CD4-positive, alpha-beta T cell treated with Interleukin-4 for 1 hour (primary cell): ENCODE measurements around the gene GRIK1.

Source experiments
- DNase-seq, 2 donors: peaks; one replicate each; pipeline ENCODE4 v3.0.0-alpha.2; 2020 to 2022

Gene GRIK1

GRCh38 chr21:29581393-29581792 lies 358.4 kb downstream of the GRIK1 start:
- no peak for DNase-seq

- DNase-seq = no peak
These were observed 359.0 kb downstream of the GRIK1 start for GRCh38 chr21:29580732-29581285.

- DNase-seq = no peak
These were observed 361.5 kb downstream of the GRIK1 start for GRCh38 chr21:29578306-29578705.

GRCh38 chr21:29571949-29572348 lies 367.8 kb downstream of the GRIK1 start:
- no peak for DNase-seq

GRCh38 chr21:29568020-29568697 lies 371.6 kb downstream of the GRIK1 start:
- no peak for DNase-seq

GRCh38 chr21:29557931-29558725 lies 381.7 kb downstream of the GRIK1 start:
- no peak for DNase-seq

GRCh38 chr21:29557200-29557599 lies 382.6 kb downstream of the GRIK1 start:
- DNase-seq = no peak

GRCh38 chr21:29555601-29556000 lies 384.2 kb downstream of the GRIK1 start:
- no peak for DNase-seq

- DNase-seq = no peak
These were observed 389.6 kb downstream of the GRIK1 start for GRCh38 chr21:29550205-29550604.

- DNase-seq = no peak
These were observed 390.2 kb downstream of the GRIK1 start for GRCh38 chr21:29549614-29550013.

- no peak for DNase-seq
These were observed 391.8 kb downstream of the GRIK1 start for GRCh38 chr21:29547998-29548397.

- no peak for DNase-seq
These were observed 393.7 kb downstream of the GRIK1 start for GRCh38 chr21:29546071-29546470.

- DNase-seq = no peak
These were observed 399.5 kb downstream of the GRIK1 start for GRCh38 chr21:29540289-29540688.

- no peak for DNase-seq
These were observed 401.7 kb downstream of the GRIK1 start for GRCh38 chr21:29538115-29538514.

GRCh38 chr21:29534448-29534847 lies 405.3 kb downstream of the GRIK1 start:
- DNase-seq = no peak

GRCh38 chr21:29529139-29529538 lies 410.7 kb downstream of the GRIK1 start:
- DNase-seq = no peak

GRCh38 chr21:29526545-29526944 lies 413.3 kb downstream of the GRIK1 start:
- DNase-seq = no peak

- no peak for DNase-seq
These were observed 415.7 kb downstream of the GRIK1 start for GRCh38 chr21:29524055-29524454.

- no peak for DNase-seq
These were observed 416.1 kb downstream of the GRIK1 start for GRCh38 chr21:29523646-29524045.

- DNase-seq = no peak
These were observed 417.9 kb downstream of the GRIK1 start for GRCh38 chr21:29521872-29522271.

- DNase-seq = no peak
These were observed 419.6 kb downstream of the GRIK1 start for GRCh38 chr21:29520171-29520570.

GRCh38 chr21:29514652-29515247 lies 425.0 kb downstream of the GRIK1 start:
- DNase-seq = no peak

- DNase-seq = no peak
These were observed 426.3 kb downstream of the GRIK1 start for GRCh38 chr21:29513535-29513934.

- no peak for DNase-seq
These were observed 428.7 kb downstream of the GRIK1 start for GRCh38 chr21:29511096-29511495.
